B cell (primary cell): Measurements from ENCODE around the gene KCNH3. TPM values are rescaled to one million over a fixed set of nuclear protein-coding genes. Genes with fewer than 3 reads are reported as not detected.
"Not testable (repeated sequence)": the region's sequence is repeated elsewhere in the genome, so short reads cannot be mapped to it uniquely, and the experiment has no call there.

Experiments
- ATAC-seq: fragments of 200-7000 bp; cut with Tn5 transposase; one replicate; pipeline ENCODE4 v1.10.0; 2021; ENCODE audit warnings: low read depth, mild to moderate bottlenecking, moderate number of reproducible peaks, moderate library complexity
- CTCF ChIA-PET: fragments of 350-600 bp; sonication (Branson Sonifier 250); formaldehyde crosslinking; loops from one replicate; lab custom pipeline; 2021; ENCODE audit warnings: antibody characterized with exemption, inconsistent platforms; lab: Charles Lee
- POLR2A ChIA-PET: fragments of 350-600 bp; sonication (Branson Sonifier 250); formaldehyde crosslinking; loops from one replicate; lab custom pipeline; 2021; ENCODE audit warnings: antibody characterized with exemption; lab: Charles Lee
- DNase-seq: peaks from one replicate; pipeline ENCODE4 v3.0.0; 2013
- H2AFZ ChIP-seq: 2 replicates; pipeline ENCODE4 v1.6.1; 2012; ENCODE audit warnings: mild to moderate bottlenecking, low read depth, low read length; ENCODE audit not compliant: insufficient read depth, poor library complexity, severe bottlenecking
- H3K27ac ChIP-seq, 2 donors: 1 replicate in 1 of 2; 2 replicates in 1 of 2; pipeline ENCODE4 v1.5.1; 2012 to 2013; ENCODE audit warnings: low read length in 2 of 2, mild to moderate bottlenecking in 2 of 2, moderate library complexity in 1 of 2
- H3K27me3 ChIP-seq, 4 experiments: fragments of 200-600 bp in 1 of 4; sonication (generic) in 1 of 4; replicated peaks in 1 of 4; 1 replicate in 2 of 4; 2 replicates in 2 of 4; pipeline versions ENCODE4 v1.6.1 to v1.7.0; 2013 to 2016; ENCODE audit warnings: low read length in 3 of 4, mild to moderate bottlenecking in 2 of 4, mixed read lengths in 1 of 4, moderate library complexity in 1 of 4; ENCODE audit not compliant: insufficient read depth in 4 of 4, control insufficient read depth in 3 of 4; ENCODE audit errors: control extremely low read depth in 1 of 4
- H3K36me3 ChIP-seq, 2 experiments: replicated peaks in 1 of 2; 1 replicate in 1 of 2; 2 replicates in 1 of 2; pipeline versions ENCODE4 v1.6.1 to v1.7.1; 2013; ENCODE audit warnings: low read length in 1 of 2; ENCODE audit not compliant: insufficient read depth in 2 of 2, control insufficient read depth in 1 of 2; ENCODE audit errors: control extremely low read depth in 1 of 2, extremely low read depth in 1 of 2
- H3K4me1 ChIP-seq, 2 donors: fragments of 200-600 bp in 1 of 2; sonication (generic) in 1 of 2; 1 replicate in 1 of 2; 2 replicates in 1 of 2; pipeline versions ENCODE4 v1.5.1 to v1.6.1; 2013 to 2017; ENCODE audit warnings: low read length in 2 of 2; ENCODE audit not compliant: control insufficient read depth in 2 of 2, insufficient read depth in 2 of 2
- H3K4me2 ChIP-seq: replicated peaks from 2 replicates; pipeline ENCODE3; 2012; ENCODE audit warnings: mild to moderate bottlenecking, low read depth, low read length; ENCODE audit not compliant: poor library complexity, severe bottlenecking
- H3K4me3 ChIP-seq, 5 experiments: fragments of 200-600 bp in 1 of 5; sonication (generic) in 1 of 5; 1 replicate in 3 of 5; 2 replicates in 2 of 5; pipeline versions ENCODE4 v1.5.1 to v1.7.0; 2011 to 2016; ENCODE audit warnings: low read length in 4 of 5, mild to moderate bottlenecking in 4 of 5, low read depth in 2 of 5, control low read depth in 1 of 5, moderate library complexity in 1 of 5; ENCODE audit not compliant: insufficient read depth in 1 of 5; ENCODE audit errors: control extremely low read depth in 1 of 5, extremely low read depth in 1 of 5
- H3K79me2 ChIP-seq: fragments of 200-600 bp; sonication (generic); one replicate; pipeline ENCODE4 v1.6.0; 2016; ENCODE audit warnings: low read length; ENCODE audit not compliant: control insufficient read depth, insufficient read depth
- H3K9ac ChIP-seq: fragments of 200-600 bp; sonication (generic); 2 replicates; pipeline ENCODE4 v1.6.1; 2017; ENCODE audit warnings: mild to moderate bottlenecking, low read length, moderate library complexity
- H3K9me3 ChIP-seq, 3 donors: one replicate each; pipeline versions ENCODE4 v1.6.1 to v1.7.1; 2013; ENCODE audit warnings: low read length in 2 of 3; ENCODE audit not compliant: control insufficient read depth in 2 of 3, insufficient read depth in 1 of 3; ENCODE audit errors: control extremely low read depth in 1 of 3
- H4K20me1 ChIP-seq: 2 replicates; pipeline ENCODE4 v1.6.0; 2012; ENCODE audit warnings: mild to moderate bottlenecking, low read length; ENCODE audit not compliant: insufficient read depth, control insufficient read depth, poor library complexity, severe bottlenecking
- H3K27ac Mint-ChIP-seq: one replicate; pipeline ENCODE4 v1.8.0; 2021; ENCODE audit warnings: mixed read lengths
- H3K27me3 Mint-ChIP-seq: one replicate; pipeline ENCODE4 v1.8.0; 2021; ENCODE audit warnings: mixed read lengths
- H3K4me1 Mint-ChIP-seq: one replicate; pipeline ENCODE4 v1.8.0; 2021; ENCODE audit warnings: mixed read lengths
- H3K4me3 Mint-ChIP-seq: one replicate; pipeline ENCODE4 v1.8.0; 2021; ENCODE audit warnings: mixed read lengths
- H3K9me3 Mint-ChIP-seq: one replicate; pipeline ENCODE4 v1.8.0; 2022; ENCODE audit warnings: mixed read lengths; ENCODE audit not compliant: insufficient read depth
- CTCF ChIP-seq: fragments of 200-600 bp; IDR thresholded peaks from one replicate; pipeline ENCODE4 v1.8.0; 2022; ENCODE audit warnings: antibody characterized with exemption, mild to moderate bottlenecking
- EZH2 ChIP-seq: IDR thresholded peaks from 2 replicates; pipeline ENCODE4 v1.6.1; 2012; ENCODE audit warnings: borderline replicate concordance, low read depth, mild to moderate bottlenecking, moderate library complexity, low read length; ENCODE audit not compliant: insufficient read depth, poor library complexity, severe bottlenecking
- WGBS: methylation state at CpG from one replicate; pipeline ENCODE4 v1.1.5; 2013; ENCODE audit warnings: missing lambda C conversion rate; ENCODE audit not compliant: insufficient coverage; 5-methylcytosine and 5-hydroxymethylcytosine counted together
- intact Hi-C: fragments of 100-400 bp; cut with micrococcal nuclease; formaldehyde crosslinking; loops from one replicate; pipeline ENCODE4 v1.10.0; 2022
- polyA plus RNA-seq: library from polyadenylated mRNA; depleted of rRNA; stranded (reverse); fragments of >200 nt; gene quantifications from 2 replicates; pipeline ENCODE4 v1.2.3, GENCODE V29; 2012
- total RNA-seq, 2 donors: library from RNA; stranded (reverse); fragments of 120-200 nt in 1 of 2; gene quantifications; 1 replicate in 1 of 2; 2 replicates in 1 of 2; pipeline versions ENCODE4 v1.2.3 to v1.2.4, GENCODE V29; 2013 to 2022

KCNH3 gene
- total and polyA plus RNA-seq, 2 donors (not counting 1 experiment from before 2014, with no cell fraction given) = 0.49 to 0.54 TPM

- Histone ChIP-seq H3K27me3 (peaks cover 0 to 11% (median 2%) of the 10 kb centered on the region in 4 experiments), H3K9me3 (no peaks in the 10 kb centered on the region), H3K27ac (no peak overlapping the region), H3K9ac (no peak overlapping the region), H4K20me1 (no peaks in the 10 kb centered on the region), H3K4me1 (peaks cover 6 to 12% of the 10 kb centered on the region in 2 donors), H3K4me3 (no peak overlapping the region), H3K79me2 (no peaks in the 10 kb centered on the region), H2AFZ (no peak overlapping the region), H3K36me3 (no peaks in the 10 kb centered on the region), H3K4me2 (no peak overlapping the region)
- WGBS = 100% methylated on average over 2 of the region's 2 CpGs
- TF ChIP-seq CTCF = no peak
- TF ChIP-seq EZH2 = no peak
- ATAC-seq (no peak), DNase-seq (no peak)
- no peaks in the 10 kb centered on the region for H3K9me3 Mint-ChIP-seq
- intact Hi-C loops = no loop called here
- H3K4me1 Mint-ChIP-seq = peaks cover 6% of the 10 kb centered on the region
- H3K4me3 Mint-ChIP-seq = no peak overlapping the region
- no peak overlapping the region for H3K27ac Mint-ChIP-seq
- POLR2A ChIA-PET = no interaction called here
- CTCF ChIA-PET = interaction anchor here (1.1 to 1.9 kb wide), 3 partner anchors 17 to 173 kb away, joined by 3 to 7 read pairs (median 5); no protein-coding TSS in a partner anchor
- H3K27me3 Mint-ChIP-seq = peaks cover 14% of the 10 kb centered on the region
These were observed 7.1 kb upstream of the KCNH3 start for GRCh38 chr12:49531745-49532144.

- CTCF ChIA-PET = interaction anchor here (1.9 kb wide), 1 partner anchor 19 kb away, joined by 7 read pairs; no protein-coding TSS in a partner anchor
- no peaks in the 10 kb centered on the region for H4K20me1 ChIP-seq
- Mint-ChIP-seq H3K9me3 (no peaks in the 10 kb centered on the region), H3K27ac (no peak overlapping the region), H3K4me3 (no peak overlapping the region), H3K27me3 (peaks cover 17% of the 10 kb centered on the region), H3K4me1 (peaks cover 19% of the 10 kb centered on the region)
- no peak overlapping the region for H3K4me2 ChIP-seq
- 91% methylated on average over 10 of the region's 10 CpGs for WGBS
- TF ChIP-seq EZH2 (no peak), CTCF (no peak)
- H3K9ac ChIP-seq = no peak overlapping the region
- no peak overlapping the region for H2AFZ ChIP-seq
- no peak for ATAC-seq
- H3K27me3 ChIP-seq = peaks cover 0 to 23% (median 5%) of the 10 kb centered on the region in 4 experiments
- no peak for DNase-seq
- intact Hi-C loops = no loop called here
- H3K9me3 ChIP-seq = peaks cover 0 to 2% (median 0%) of the 10 kb centered on the region in 3 donors
- H3K36me3 ChIP-seq = no peaks in the 10 kb centered on the region
- H3K4me1 ChIP-seq = peaks cover 17 to 27% of the 10 kb centered on the region in 2 donors
- no peaks in the 10 kb centered on the region for H3K79me2 ChIP-seq
- H3K27ac ChIP-seq = no peak overlapping the region
- no peak overlapping the region for H3K4me3 ChIP-seq
- POLR2A ChIA-PET = no interaction called here
These were observed 5.5 kb upstream of the KCNH3 start for GRCh38 chr12:49533331-49533730.

- intact Hi-C loops, DNase-seq, ATAC-seq, POLR2A ChIA-PET, H3K9me3 ChIP-seq, H4K20me1 ChIP-seq, H3K36me3 ChIP-seq, H3K4me3 ChIP-seq, H3K9ac ChIP-seq, H3K79me2 ChIP-seq, H3K4me2 ChIP-seq, H2AFZ ChIP-seq, H3K9me3 Mint-ChIP-seq, H3K27ac Mint-ChIP-seq, H3K4me3 Mint-ChIP-seq, H3K27ac ChIP-seq: not testable (repeated sequence)
- 93% methylated on average over 2 of the region's 5 CpGs for WGBS
- H3K4me1 Mint-ChIP-seq = peaks cover 19% of the 10 kb centered on the region
- CTCF ChIA-PET = interaction anchor here (2.6 kb wide), 1 partner anchor 176 kb away, joined by 9 read pairs; no protein-coding TSS in a partner anchor
- H3K27me3 Mint-ChIP-seq = peaks cover 17% of the 10 kb centered on the region
- Histone ChIP-seq H3K4me1 (peaks cover 17 to 29% of the 10 kb centered on the region in 2 donors), H3K27me3 (peaks cover 0 to 25% (median 5%) of the 10 kb centered on the region in 4 experiments)
These were observed 4.7 kb upstream of the KCNH3 start for GRCh38 chr12:49534122-49534521.
